ENCODE data around the gene ANKMY1. TPM values are rescaled to one million over a fixed set of nuclear protein-coding genes. Genes with fewer than 3 reads are reported as not detected.

Gene ANKMY1
- total RNA-seq, 1 experiment from 2014 or later, result 30.8 TPM

GRCh38 chr2:240601831-240602160 is 44.0 kb upstream of the ANKMY1 start:
- no peak overlapping the region for H3K4me3 ChIP-seq (ENCODE audit: low read length)
- no peak for DNase-seq
- H3K9ac ChIP-seq (ENCODE audit: low read length), result no peak overlapping the region
- no peaks in the 10 kb centered on the region for H3K36me3 ChIP-seq (ENCODE audit: insufficient read depth, low read length)
- no peak overlapping the region for H2AFZ ChIP-seq (ENCODE audit: low read length)
- H3K9me2 ChIP-seq (replicated peaks; ENCODE audit: insufficient read depth, low read length), result no peaks in the 10 kb centered on the region
- H3K9me3 ChIP-seq (ENCODE audit: low read length), result no peaks in the 10 kb centered on the region
- H4K20me1 ChIP-seq (ENCODE audit: insufficient read depth, low read depth, low read length), result no peaks in the 10 kb centered on the region
- no peak overlapping the region for H3K4me2 ChIP-seq (ENCODE audit: low read depth, low read length, poor library complexity, severe bottlenecking)
- H3K27me3 ChIP-seq (ENCODE audit: low read length), result no peaks in the 10 kb centered on the region
- H3K27ac ChIP-seq (ENCODE audit: low read length), result no peak overlapping the region
- no peaks in the 10 kb centered on the region for H3K79me2 ChIP-seq (ENCODE audit: low read length)
- H3K4me1 ChIP-seq (ENCODE audit: low read length), result no peaks in the 10 kb centered on the region

DNA sequence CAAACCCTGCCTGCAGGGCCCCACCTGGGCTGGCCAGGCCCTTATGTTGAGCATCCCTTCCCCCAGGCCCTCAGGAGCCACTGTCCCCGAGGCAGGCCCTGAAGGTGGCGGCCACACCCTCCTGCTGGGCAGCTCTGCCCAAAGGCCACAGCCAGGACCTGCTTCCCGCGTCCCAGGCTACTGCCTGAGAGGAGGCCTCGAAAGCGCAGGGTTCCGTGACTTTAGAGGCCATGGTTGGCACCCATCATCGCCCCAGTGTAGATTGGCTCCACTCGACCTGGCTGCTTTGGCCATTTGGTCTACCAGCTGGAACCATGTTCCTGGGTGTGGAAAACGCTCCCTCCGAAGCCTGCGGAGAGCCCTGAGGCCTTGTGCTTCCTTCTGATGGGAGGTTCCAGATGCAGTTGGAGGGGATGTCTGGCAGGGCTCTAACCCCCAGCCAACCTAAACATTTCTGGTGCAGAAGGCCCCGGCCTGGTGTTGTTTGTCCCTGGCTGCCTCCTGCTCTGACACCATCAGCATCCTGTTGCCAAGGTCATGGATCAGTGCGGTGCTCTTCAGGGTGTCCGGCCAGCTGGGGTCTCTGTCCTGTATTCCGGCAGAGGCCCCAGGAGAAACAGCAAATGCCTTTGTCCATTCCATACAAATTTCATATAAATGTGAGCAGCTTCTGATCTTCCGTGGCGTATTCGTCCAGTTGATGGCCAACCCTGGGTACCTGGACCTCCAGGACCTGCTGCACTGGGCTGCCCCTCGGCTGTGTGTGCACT is 43.5 kb upstream of the ANKMY1 start:
- Histone ChIP-seq H2AFZ (ENCODE audit: low read length) (no peak overlapping the region), H3K4me2 (ENCODE audit: low read depth, low read length, poor library complexity, severe bottlenecking) (no peak overlapping the region), H3K9me2 (replicated peaks; ENCODE audit: insufficient read depth, low read length) (no peaks in the 10 kb centered on the region), H3K9ac (ENCODE audit: low read length) (no peak overlapping the region), H3K4me3 (ENCODE audit: low read length) (no peak overlapping the region), H3K79me2 (ENCODE audit: low read length) (no peaks in the 10 kb centered on the region), H3K9me3 (ENCODE audit: low read length) (no peaks in the 10 kb centered on the region), H3K36me3 (ENCODE audit: insufficient read depth, low read length) (no peaks in the 10 kb centered on the region), H3K27me3 (ENCODE audit: low read length) (no peaks in the 10 kb centered on the region), H3K4me1 (ENCODE audit: low read length) (no peaks in the 10 kb centered on the region), H3K27ac (ENCODE audit: low read length) (no peak overlapping the region), H4K20me1 (ENCODE audit: insufficient read depth, low read depth, low read length) (no peaks in the 10 kb centered on the region)
- DNase-seq, result no peak

DNA sequence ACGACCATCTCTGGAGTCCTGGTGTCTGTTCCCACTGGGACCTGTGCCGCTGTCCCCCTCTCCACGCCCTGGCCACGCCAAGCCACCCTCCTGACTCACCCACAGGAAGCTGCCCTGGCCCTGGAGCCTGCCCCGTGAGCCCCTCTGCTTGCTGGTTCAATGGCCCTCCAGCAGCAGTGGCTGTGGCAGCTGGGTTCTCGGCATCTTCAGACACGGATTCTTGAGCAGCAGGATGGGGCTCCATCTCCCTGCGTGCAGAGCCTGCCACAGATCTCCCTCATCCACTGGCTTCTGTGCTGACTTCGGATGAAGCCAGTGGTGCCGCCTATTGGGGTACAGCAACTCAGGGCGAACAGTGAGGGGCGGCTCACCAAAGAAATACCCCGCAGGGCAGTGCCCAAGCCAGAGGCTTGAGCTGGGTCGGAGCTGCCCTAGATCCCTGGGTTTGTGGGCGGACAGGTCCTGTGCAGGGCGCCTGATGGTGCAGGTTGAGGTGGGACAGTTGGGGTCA is 42.7 kb upstream of the ANKMY1 start:
- Histone ChIP-seq H2AFZ (ENCODE audit: low read length) (no peak overlapping the region), H3K4me1 (ENCODE audit: low read length) (no peaks in the 10 kb centered on the region), H3K36me3 (ENCODE audit: insufficient read depth, low read length) (no peaks in the 10 kb centered on the region), H3K9ac (ENCODE audit: low read length) (no peak overlapping the region), H3K9me2 (replicated peaks; ENCODE audit: insufficient read depth, low read length) (no peaks in the 10 kb centered on the region), H3K4me3 (ENCODE audit: low read length) (no peak overlapping the region), H3K9me3 (ENCODE audit: low read length) (no peaks in the 10 kb centered on the region), H3K27ac (ENCODE audit: low read length) (no peak overlapping the region), H3K27me3 (ENCODE audit: low read length) (no peaks in the 10 kb centered on the region), H3K4me2 (ENCODE audit: low read depth, low read length, poor library complexity, severe bottlenecking) (no peak overlapping the region), H3K79me2 (ENCODE audit: low read length) (peaks cover 1% of the 10 kb centered on the region; the same call in 1 of the 2 replicates), H4K20me1 (ENCODE audit: insufficient read depth, low read depth, low read length) (0 out of 2 replicates have a peak, but pooled peaks cover 3% of the 10 kb centered on the region)
- DNase-seq, result no peak

- no peaks in the 10 kb centered on the region for H3K9me3 ChIP-seq (ENCODE audit: low read length)
- H3K27me3 ChIP-seq (ENCODE audit: low read length), result no peaks in the 10 kb centered on the region
- no peak overlapping the region for H3K27ac ChIP-seq (ENCODE audit: low read length)
- H3K4me3 ChIP-seq (ENCODE audit: low read length), result no peak overlapping the region
- H3K9ac ChIP-seq (ENCODE audit: low read length), result no peak overlapping the region
- H3K36me3 ChIP-seq (ENCODE audit: insufficient read depth, low read length), result no peaks in the 10 kb centered on the region
- no peak overlapping the region for H2AFZ ChIP-seq (ENCODE audit: low read length)
- H3K9me2 ChIP-seq (replicated peaks; ENCODE audit: insufficient read depth, low read length), result no peaks in the 10 kb centered on the region
- H4K20me1 ChIP-seq (ENCODE audit: insufficient read depth, low read depth, low read length), result 0 out of 2 replicates have a peak, but pooled peaks cover 3% of the 10 kb centered on the region
- H3K79me2 ChIP-seq (ENCODE audit: low read length), result peaks cover 4% of the 10 kb centered on the region; the same call in 1 of the 2 replicates
- H3K4me1 ChIP-seq (ENCODE audit: low read length), result no peaks in the 10 kb centered on the region
- no peak overlapping the region for H3K4me2 ChIP-seq (ENCODE audit: low read depth, low read length, poor library complexity, severe bottlenecking)
- DNase-seq, result no peak
These were observed 41.4 kb upstream of the ANKMY1 start for GRCh38 chr2:240599141-240599583.

- Histone ChIP-seq H3K9ac (ENCODE audit: low read length) (no peak overlapping the region), H3K9me2 (replicated peaks; ENCODE audit: insufficient read depth, low read length) (no peaks in the 10 kb centered on the region)
These were observed 40.6 kb upstream of the ANKMY1 start for GRCh38 chr2:240598311-240598911.

DNA sequence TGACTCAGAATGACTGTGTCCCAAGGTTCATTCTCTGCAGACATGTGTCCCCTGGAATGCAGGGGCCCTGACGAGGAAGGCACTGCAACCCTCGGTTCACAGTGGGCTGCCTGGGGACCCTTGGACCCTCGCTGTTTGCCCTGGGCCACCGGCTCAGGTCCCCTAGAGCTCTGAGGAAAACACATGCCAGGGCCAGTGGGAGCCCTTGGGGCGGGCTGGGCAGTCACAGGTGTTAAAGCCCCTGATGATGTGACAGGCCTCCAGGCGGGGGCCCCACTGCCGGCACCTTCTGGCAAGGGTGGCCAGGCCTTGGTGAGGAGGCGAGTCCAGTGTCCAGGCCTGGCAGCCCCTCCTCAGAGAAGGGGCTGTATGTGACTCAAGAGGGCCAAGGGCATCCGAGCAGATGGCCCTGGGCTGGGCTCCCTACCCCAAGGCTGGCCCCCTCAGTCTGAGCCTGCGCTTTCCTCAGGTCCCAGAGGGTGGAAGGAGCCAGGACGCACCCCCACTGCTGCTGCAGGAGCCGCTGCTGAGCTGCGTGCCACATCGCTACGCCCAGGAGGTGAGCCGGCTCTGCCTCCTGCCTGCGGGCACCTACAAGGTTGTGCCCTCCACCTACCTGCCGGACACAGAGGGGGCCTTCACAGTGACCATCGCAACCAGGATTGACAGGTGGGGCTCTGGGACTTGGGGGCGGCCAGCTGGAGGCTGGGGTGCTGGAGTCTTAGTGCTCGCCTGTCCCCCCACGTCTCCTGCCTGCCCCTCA is 39.8 kb upstream of the ANKMY1 start:
- no peak overlapping the region for H2AFZ ChIP-seq (ENCODE audit: low read length)
- peaks cover 4% of the 10 kb centered on the region; the same call in 1 of the 2 replicates for H3K79me2 ChIP-seq (ENCODE audit: low read length)
- no peaks in the 10 kb centered on the region for H3K9me3 ChIP-seq (ENCODE audit: low read length)
- no peaks in the 10 kb centered on the region for H3K4me1 ChIP-seq (ENCODE audit: low read length)
- no peak overlapping the region for H3K4me3 ChIP-seq (ENCODE audit: low read length)
- no peaks in the 10 kb centered on the region for H3K36me3 ChIP-seq (ENCODE audit: insufficient read depth, low read length)
- no peak overlapping the region for H3K9ac ChIP-seq (ENCODE audit: low read length)
- no peaks in the 10 kb centered on the region for H3K9me2 ChIP-seq (replicated peaks; ENCODE audit: insufficient read depth, low read length)
- no peak for DNase-seq
- 0 out of 2 replicates have a peak, but pooled peaks cover 11% of the 10 kb centered on the region for H4K20me1 ChIP-seq (ENCODE audit: insufficient read depth, low read depth, low read length)
- H3K27ac ChIP-seq (ENCODE audit: low read length), result no peak overlapping the region
- no peaks in the 10 kb centered on the region for H3K27me3 ChIP-seq (ENCODE audit: low read length)
- no peak overlapping the region for H3K4me2 ChIP-seq (ENCODE audit: low read depth, low read length, poor library complexity, severe bottlenecking)

More at GRCh38 chr2:240598311-240598911, 40.6 kb upstream of the ANKMY1 start:
- Histone ChIP-seq H3K79me2 (ENCODE audit: low read length) (peaks cover 4% of the 10 kb centered on the region; the same call in 1 of the 2 replicates), H2AFZ (ENCODE audit: low read length) (no peak overlapping the region), H3K4me1 (ENCODE audit: low read length) (no peaks in the 10 kb centered on the region), H3K27me3 (ENCODE audit: low read length) (no peaks in the 10 kb centered on the region), H3K9me3 (ENCODE audit: low read length) (no peaks in the 10 kb centered on the region), H3K36me3 (ENCODE audit: insufficient read depth, low read length) (no peaks in the 10 kb centered on the region), H3K4me2 (ENCODE audit: low read depth, low read length, poor library complexity, severe bottlenecking) (no peak overlapping the region), H4K20me1 (ENCODE audit: insufficient read depth, low read depth, low read length) (0 out of 2 replicates have a peak, but pooled peaks cover 6% of the 10 kb centered on the region), H3K4me3 (ENCODE audit: low read length) (no peak overlapping the region), H3K27ac (ENCODE audit: low read length) (no peak overlapping the region)
- no peak for DNase-seq

DNA sequence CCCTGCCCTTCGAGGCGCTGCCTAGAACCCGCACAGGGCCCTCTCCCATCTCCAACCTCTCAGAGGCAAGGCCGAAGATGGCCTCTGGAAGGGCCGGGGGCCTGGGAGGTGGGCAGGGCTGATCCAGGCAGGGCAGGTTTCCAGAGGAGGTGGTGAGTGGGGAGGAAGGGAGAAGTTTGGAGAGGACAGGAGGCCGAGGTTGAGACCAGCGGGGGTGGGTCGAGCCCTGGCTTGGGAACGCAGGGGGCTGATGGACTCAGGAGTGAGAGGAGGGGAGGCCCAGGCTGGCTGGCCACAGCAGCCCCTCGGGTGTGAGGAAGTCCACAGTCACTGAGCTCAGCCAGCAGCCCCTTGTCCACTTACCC is 39.2 kb upstream of the ANKMY1 start:
- no peak for DNase-seq
- Histone ChIP-seq H4K20me1 (ENCODE audit: insufficient read depth, low read depth, low read length) (0 out of 2 replicates have a peak, but pooled peaks cover 11% of the 10 kb centered on the region), H3K9me3 (ENCODE audit: low read length) (no peaks in the 10 kb centered on the region), H2AFZ (ENCODE audit: low read length) (no peak overlapping the region), H3K27me3 (ENCODE audit: low read length) (no peaks in the 10 kb centered on the region), H3K4me1 (ENCODE audit: low read length) (no peaks in the 10 kb centered on the region), H3K79me2 (ENCODE audit: low read length) (peaks cover 7% of the 10 kb centered on the region; the same call in 1 of the 2 replicates), H3K9ac (ENCODE audit: low read length) (no peak overlapping the region), H3K27ac (ENCODE audit: low read length) (no peak overlapping the region), H3K4me2 (ENCODE audit: low read depth, low read length, poor library complexity, severe bottlenecking) (no peak overlapping the region), H3K4me3 (ENCODE audit: low read length) (no peak overlapping the region), H3K9me2 (replicated peaks; ENCODE audit: insufficient read depth, low read length) (no peaks in the 10 kb centered on the region), H3K36me3 (ENCODE audit: insufficient read depth, low read length) (no peaks in the 10 kb centered on the region)

DNA sequence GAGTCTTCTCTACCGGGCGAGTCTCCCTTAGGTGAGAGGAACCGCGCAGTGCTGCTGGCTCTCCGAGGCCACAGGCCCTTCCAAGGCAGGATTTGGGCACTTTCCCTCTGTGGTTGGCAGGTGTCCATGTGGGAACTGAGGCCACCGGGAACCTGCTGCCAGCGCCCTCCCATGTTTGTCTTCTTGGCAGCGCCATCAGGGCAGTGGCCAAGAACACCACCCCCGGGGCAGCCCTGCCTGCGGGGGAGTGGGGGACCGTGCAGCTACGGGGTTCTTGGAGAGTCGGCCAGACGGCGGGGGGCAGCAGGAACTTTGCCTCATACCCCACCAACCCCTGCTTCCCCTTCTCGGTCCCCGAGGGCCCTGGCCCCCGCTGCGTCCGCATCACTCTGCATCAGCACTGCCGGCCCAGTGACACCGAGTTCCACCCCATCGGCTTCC is 38.7 kb upstream of the ANKMY1 start:
- H3K27me3 ChIP-seq (ENCODE audit: low read length), result no peaks in the 10 kb centered on the region
- no peak overlapping the region for H3K27ac ChIP-seq (ENCODE audit: low read length)
- no peak overlapping the region for H3K4me3 ChIP-seq (ENCODE audit: low read length)
- peaks cover 12% of the 10 kb centered on the region; the same call in 1 of the 2 replicates for H3K79me2 ChIP-seq (ENCODE audit: low read length)
- H3K9ac ChIP-seq (ENCODE audit: low read length), result no peak overlapping the region
- no peaks in the 10 kb centered on the region for H3K9me2 ChIP-seq (replicated peaks; ENCODE audit: insufficient read depth, low read length)
- H3K4me1 ChIP-seq (ENCODE audit: low read length), result no peaks in the 10 kb centered on the region
- H3K36me3 ChIP-seq (ENCODE audit: insufficient read depth, low read length), result no peaks in the 10 kb centered on the region
- H3K4me2 ChIP-seq (ENCODE audit: low read depth, low read length, poor library complexity, severe bottlenecking), result no peak overlapping the region
- H4K20me1 ChIP-seq (ENCODE audit: insufficient read depth, low read depth, low read length), result 0 out of 2 replicates have a peak, but pooled peaks cover 11% of the 10 kb centered on the region
- no peaks in the 10 kb centered on the region for H3K9me3 ChIP-seq (ENCODE audit: low read length)
- no peak overlapping the region for H2AFZ ChIP-seq (ENCODE audit: low read length)
- DNase-seq, result no peak

All from Karpas-422 (cell line).